SW480 (cell line): ENCODE measurements around the gene SLC18A2.
"Not testable (repeated sequence)": the region's sequence is repeated elsewhere in the genome, so short reads cannot be mapped to it uniquely, and the experiment has no call there.

Experiments
- DNase-seq: peaks from one replicate; pipeline ENCODE4 v3.0.0-alpha.2; 2016; ENCODE audit warnings: low spot score

Gene SLC18A2

DNA sequence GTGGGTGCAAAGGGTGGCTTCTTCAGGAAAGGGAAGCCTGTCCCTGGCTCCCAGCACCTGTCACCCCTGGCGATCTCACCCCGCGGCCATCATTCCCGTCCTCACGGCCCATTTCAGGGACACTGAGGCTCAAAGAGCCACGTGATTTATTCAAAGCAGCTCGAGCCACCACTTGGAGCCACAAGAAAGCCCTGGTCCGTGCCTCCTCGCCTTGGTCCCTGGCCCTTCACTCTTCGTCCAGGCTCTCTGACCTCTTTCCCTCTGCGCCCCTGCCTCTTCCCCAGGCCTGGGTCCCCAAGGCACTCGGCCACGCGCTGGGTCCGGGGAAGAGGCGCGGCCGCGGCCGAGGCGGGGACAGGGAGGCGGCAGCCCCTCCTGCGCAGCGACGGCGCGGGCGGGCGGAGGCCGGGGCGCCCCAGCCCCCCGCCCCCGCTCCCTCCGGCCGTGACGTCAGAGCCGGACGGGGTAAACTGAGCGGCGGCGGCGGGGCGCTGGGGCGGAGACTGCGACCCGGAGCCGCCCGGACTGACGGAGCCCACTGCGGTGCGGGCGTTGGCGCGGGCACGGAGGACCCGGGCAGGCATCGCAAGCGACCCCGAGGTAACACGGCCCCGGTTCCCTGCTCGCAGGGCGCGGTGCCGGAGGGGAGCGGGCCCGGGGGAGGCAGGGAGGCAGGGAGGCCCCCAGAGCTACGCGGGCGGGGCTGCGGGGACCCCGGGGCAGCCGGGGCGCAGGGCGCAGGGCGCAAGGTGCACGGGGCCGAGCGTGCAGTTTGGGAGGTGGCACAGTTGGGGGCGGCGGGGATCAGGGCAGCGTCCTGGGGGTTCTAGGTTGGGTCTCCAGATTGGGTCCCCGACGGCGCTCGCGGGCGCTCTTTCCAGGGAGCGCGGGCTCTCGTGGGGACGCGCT, at the start of gene SLC18A2:
SLC18A2 (plus strand) TSS at position 494 of the 909 bp plus-strand sequence. CDS start 580 bp downstream, outside the sequence.
- DNase-seq, result no peak

DNA sequence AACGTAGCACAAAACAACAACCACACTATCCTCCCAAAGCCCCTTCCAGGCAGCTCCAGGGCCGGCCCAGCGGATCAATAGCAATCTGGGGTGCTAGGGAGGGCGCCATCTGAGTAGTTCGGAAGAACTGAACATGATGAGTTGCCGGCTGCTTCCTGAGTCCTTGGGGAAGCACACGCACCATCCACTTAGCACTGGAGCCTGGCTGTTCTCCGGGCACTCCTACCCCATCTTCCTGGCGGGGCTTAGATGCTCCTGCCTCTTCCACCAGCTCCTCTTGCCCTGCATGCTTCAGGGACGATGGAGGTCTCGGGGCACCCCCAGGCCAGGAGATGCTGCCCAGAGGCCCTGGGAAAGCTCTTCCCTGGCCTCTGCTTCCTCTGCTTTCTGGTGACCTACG, 43.7 kb upstream of the SLC18A2 start, which contains the start of gene KCNK18:
KCNK18 (plus strand) TSS at position 301 of the 400 bp plus-strand sequence; CDS start at position 301, 0 bp downstream.
- no peak for DNase-seq

DNA sequence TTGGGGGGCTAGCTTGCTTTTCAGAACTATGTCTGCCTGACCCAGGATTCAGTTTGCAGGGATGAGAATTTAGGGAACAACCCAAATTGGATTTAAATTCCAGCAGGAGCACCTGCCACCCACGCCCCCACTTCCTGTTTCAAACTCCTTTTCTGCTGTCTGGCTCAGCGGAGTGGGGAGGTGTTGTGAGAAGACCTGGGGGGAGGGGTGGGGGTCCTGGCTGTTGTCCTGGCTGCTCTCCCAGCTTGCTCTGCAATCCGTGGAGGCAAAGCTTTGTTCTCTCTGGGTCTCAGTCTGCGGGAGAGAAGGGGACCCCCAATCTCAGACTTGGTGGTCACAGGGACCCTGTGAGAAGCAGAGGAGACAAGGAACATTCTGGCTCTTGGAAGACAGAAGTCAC, 42.8 kb upstream of the SLC18A2 start:
- DNase-seq, result no peak

DNA sequence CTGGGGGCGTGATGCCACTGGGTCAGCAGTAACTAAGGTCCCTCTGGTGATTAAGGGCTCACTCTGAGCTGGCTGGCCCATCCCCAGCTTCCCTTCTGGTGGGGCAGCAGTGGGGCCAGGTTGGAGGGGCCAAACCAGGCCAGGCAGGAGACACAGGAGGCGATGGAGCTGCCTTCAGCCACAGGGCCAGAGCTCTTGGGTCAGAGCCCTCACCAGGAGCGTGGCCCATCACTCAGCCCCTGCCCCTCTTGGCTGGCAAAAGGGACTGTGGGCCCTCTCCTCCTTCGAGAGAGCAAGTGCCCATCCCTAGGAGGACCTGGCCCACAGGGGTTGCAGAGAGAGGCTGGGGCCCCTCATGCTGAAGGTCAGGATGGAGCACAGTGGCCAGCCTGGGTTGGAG, 39.1 kb upstream of the SLC18A2 start:
- no peak for DNase-seq

DNA sequence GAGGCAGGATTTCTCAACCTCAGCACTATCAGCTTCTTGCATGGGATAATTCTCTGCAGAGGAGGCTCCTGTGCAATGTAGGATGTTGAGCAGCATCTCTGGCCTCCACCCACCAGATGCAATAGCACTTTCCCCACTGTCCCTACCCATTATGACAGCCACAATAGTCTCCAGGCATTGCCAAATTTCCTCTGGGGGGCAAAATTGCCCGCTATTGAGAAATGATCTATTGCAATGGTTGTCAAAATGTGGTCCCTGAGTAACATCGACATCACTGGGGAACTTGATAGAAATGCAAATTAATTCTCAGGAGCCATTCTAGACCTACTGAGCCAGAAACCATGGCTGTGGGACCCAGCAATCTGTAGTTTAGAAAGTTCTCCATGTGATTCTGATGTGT, 36.6 kb upstream of the SLC18A2 start:
- no peak for DNase-seq

DNA sequence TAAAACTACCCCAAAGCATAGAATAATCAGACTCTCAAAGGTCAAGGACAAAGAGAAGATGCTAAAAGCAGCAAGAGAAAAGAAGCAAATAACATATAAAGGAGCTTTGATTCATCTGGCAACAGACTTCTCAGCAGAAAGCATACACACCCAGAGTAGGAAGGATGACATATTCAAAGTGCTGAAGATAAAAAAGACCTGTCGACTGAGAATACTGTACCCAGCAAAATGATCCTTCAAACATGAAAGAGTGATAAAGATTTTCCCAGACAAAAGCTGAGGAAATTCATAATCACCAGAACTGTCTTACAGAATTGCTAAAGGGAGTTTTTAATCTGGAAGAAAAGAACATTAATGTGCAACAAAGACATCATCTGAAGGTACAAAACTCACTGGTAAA, 28.7 kb upstream of the SLC18A2 start:
- no peak for DNase-seq

DNA sequence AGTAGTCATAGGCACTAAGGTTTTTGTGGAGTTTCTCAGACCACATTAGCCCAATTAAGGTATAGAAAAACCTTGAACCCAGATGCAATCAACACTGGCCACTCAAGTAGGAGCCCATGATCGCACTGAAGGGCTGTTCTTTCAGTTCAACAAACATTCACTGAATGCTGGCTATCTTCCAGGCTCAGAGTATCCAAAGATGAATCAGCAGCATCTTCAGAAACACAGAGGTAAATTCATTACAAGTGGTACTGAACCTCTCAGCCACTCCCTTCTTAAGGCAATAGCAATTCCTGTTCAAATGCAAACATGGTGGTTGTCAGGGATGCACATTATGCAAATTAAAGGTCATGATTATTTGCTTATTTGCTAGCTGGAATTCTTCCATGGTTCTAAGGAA, 26.5 kb upstream of the SLC18A2 start:
- peak; percentile 4 for DNase-seq

DNA sequence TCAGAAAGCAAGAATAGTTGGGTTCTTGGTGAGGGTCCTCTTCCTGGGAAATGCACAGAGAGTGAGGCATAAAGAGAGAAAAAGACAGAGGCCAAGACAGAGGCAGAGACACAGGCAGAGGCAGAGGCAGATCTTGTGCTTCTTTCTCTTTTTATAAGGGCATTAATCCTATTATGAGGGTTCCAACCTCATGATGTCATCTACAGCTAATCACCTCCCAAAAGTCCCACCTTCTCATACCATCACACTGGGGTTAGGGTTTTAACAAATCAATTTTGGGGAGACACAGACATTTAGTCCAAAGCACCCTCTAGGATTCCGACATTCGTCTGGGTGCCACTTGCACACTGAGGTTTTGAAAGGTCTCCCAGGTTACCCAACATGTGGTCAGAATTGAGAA, 25.8 kb upstream of the SLC18A2 start:
- no peak for DNase-seq

DNA sequence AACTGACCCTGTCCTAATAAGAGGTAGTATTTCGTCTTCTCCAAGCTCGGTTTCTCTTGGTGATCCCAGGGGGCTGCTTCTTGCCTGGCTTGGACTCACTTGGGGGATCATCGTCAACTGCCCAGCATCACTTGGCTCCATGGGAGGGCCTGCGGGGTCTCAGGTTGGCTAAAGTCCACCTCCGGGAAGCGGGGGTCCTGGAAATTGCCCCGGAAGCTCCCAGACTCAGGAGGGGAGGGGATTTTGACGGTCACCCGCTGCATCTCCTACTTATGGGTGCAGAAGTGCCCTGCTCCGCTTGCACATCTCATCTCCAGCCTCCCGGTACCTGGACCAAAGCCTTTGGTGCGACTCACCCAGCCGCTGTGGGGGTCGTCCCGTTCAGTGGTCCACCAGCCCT, 24.9 kb upstream of the SLC18A2 start:
- DNase-seq, result no peak

DNA sequence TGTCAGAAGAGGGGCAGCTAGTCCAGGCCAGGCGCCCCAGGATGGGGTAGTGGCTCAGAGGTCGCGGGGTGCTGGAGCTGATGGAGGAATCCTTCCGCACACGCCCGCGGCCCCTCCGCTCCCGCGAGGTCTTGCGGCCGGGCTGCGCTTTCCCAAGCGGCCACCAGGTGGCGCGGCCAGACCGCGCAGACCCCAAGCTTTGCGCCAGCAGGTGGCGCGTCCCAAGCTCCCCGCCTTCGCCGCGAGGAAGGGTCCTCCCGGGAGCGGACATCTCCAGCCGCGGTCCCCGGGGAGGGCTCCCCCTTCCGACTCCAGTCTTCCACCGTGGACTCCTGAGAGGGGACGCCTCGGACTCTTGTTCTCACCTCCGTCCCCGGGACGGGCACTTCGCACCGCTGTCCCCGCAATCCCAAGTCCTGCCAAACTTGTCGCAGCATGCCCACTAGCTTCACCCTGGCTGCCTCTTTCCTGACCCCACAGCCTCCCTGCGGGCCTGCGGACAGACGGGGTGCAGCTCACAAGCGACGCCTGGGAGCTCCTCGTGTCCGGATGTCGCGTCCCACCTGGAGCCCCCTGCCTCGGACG, 24.2 kb upstream of the SLC18A2 start:
- DNase-seq, result peak; percentile 59

DNA sequence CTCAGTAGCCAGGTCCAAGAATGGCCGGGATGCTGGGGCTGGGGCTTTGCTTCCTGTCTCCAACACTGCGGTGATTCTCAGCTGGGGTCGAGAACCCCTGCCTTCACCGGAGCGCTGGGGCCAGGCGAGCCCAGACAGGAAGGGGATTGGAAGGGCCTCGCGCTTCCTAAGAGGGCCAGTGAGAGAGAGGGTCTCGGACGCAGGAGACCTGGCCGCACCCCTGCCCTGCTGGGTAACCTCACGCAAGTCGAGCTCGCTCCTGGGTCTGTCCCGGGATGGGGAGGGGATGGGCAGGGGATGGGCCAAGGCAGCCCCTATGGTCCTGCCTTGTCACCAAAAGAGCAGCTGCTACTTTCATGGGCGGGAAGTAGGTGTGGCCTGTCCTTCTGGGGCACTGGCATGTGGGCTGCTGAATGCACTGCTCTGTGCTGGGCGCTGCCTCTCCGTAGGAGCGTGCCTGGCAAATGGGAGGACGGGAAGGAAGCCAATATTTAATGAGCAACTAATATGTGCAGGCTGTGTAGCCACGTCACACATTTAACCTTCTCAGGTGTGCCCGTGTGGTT, 23.6 kb upstream of the SLC18A2 start:
- peak; percentile 66 for DNase-seq

DNA sequence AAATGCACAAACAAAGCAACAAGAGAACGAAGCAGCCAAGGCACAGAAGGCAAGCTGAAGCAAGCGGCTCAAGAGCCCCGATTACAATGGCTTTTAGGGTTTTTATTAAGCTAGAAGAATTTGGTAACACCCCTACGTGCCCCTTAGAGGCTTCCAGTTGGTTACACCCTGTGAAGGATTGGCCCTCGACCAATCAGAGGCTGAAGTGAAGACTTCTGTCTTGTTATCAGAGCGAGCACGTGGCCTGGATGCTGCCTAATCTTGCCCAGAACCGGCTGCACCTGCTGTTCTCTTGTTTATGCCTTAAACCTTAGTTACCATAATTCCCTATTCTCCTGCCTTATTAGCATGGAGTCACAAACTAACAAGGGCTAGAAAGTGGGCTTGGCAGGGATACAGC, 22.3 kb upstream of the SLC18A2 start:
- DNase-seq, result no peak

DNA sequence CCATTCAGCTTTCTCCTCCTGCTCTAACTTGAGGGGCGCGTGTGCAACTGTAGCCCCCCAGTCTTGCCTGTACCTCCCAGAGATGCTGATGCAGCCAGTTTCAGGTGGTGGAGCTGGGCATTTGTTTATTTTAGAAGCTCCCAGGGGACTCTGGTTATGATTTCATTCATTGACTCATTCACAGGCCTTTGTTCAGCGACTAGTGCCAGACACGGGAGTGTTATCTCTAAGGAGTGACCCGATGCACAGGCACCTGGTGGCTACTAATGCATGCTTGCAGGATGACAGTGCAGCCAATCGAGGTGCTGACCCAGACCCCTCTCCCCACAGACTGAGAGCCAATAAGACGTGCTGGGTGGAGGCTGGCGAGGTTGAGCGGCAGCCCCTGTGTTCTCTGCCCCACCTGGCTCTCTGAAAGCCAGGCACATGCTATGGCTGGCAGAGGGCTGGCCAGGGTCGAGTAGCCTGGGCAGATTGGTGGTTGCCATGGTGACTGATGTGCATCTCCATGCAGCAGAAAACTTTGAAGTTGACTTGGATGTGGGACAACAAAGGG, 19.7 kb upstream of the SLC18A2 start:
- DNase-seq, result peak; percentile 89

DNA sequence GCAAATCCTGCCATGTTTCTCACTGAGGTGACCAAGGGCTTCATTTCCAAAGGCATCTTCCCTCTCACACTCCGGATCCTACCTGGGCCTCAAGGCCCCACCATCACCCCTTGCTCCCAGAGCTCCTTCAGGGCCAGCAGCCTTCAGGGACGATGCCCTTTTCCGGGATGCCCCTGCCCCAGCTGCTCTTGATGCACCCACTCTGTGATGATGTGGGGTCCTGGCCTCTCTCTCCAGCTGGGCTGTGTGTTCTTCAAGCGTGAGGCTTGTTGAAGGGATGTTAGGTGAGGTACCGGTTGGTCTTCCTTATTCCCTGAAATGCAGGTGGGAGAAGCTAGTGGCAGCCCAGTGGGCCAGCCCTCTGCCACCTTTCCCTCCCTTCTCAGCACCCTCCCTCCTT, 18.4 kb upstream of the SLC18A2 start:
- DNase-seq, result no peak

DNA sequence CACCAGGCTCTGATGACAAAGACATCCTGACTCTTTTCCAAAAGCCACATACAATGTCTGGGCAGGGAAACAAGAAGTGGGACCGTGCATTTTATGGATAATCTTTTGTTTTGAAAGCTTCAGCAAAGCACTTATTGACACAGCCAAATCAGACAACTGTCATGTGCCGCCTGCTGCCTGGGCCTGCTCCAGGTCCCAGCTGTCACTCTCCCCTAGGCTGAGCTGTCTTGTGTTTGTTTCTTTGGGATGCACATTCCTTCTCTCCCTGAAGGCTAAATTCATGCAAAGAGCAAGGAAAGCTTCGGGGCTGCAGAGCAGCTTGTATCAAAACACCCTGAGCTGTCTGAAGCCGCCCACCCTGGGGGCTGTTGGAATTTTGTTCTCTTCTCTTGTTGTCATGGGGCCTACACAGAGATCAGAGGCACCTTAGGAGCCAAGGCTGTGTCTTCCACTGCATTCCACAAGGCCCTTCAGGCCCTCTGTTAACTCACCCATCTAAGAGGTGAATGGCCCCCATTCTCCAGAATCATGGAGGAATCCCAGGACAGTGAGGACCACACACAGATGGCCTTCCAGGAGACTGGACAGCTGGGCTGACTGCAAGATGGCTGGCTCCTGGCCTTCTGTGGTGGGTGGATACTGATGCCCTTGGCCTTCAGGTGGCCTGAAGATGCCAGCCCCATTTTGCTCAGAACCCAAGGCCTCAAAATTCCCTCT, 17.8 kb upstream of the SLC18A2 start:
- DNase-seq, result no peak

DNA sequence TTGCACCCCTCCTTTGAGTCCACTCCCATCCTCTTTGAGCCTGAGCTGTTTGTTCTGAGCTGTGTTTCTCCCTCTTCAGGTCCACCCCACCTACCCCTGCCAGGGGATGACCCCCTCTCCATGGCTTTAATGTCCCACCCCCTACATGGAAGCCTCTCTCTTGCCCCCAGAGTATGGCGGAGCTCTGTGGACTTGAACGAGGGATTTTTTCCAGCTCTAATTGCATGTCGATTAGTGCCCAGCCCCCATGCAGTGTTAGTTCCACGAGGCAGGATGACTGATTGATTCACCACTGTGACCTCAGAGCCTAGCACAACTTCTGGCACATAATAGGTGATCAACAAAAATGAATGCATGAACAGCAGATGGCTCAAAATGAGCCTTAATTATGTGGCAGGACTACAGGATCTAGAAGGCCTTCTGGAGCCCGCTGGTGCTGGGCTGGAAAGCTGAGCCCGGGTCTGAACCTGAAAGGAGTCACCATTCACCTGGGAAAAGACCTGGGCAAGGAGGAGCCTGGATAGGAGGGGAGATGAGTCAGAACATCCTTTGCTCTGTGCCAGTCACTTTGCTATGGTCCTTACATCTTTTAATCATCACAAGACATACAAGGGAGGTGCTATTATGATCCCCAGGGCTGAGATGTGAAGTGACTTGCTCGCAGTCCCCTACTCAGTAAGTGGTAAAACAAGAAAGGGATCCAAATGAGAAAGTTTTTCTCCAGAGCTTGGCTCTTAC, 17.1 kb upstream of the SLC18A2 start:
- DNase-seq, result no peak

DNA sequence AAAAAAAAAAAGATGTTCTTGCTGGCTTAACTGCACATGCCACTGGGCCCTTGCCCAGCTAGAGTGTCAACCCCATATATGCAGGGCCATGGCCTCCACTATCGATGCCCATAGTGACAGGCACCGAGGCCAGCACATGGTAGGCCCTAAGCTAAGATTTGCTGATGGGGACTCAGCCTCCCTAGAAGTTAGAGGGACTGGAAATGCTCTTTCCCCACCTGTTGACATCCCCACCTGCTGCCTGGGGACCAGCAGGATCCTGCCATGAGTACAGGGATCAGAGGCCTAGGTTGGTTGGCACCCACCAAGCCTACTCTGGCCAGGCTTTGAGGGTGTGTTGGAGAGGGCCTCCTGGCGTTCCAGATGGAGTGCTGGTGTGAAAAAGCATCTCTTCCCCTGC, 16.0 kb upstream of the SLC18A2 start:
- DNase-seq, result no peak

DNA sequence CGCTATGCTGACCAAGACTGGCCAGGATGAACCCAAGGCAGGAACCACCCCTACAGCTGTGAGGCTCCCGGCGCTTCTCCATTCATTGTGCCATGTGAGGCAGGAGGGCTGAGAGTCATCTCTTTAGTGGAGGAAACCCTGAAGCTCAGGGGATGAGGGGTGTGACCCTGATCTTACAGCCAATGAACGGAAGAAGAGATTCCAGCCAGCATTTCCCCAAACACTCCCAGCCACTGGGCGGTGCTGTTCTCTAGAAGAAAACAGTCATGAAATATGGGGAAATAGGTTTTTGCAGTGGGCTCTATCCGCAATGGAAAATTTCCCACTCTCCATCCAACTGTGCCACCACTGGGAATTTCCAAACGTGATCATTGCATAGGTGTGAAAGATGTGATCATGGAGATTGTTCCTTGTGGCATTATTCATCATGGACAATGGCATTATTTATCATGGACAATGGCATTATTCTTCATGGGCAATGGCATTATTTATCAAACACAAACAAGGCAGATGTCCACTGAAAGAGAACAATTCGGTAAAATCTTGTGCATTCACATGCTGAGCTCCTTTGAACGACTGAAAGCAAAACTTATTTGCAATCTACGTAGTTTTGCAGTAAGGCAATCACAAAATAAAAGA, 14.0 kb upstream of the SLC18A2 start:
- DNase-seq, result peak; percentile 49

DNA sequence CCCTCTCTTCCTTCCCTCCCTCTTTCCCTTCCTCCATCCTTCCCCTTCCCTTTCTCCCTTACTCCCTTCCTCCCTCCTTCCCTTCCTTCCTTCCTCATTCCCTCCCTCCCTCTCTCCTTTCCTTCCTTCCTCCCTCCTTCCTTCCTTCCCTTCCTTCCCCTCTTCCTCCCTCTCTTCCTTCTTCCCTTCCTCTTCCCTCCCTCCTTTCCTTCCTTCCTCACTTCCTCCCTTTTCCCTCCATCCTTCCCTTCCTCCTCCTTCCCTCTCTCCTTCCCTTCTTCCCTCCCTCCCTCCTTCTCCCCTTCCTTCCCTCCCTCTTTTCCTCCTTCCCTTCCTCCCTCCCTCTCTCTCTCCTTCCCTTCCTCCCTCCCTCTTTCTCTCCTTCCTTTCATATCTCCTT, 12.7 kb upstream of the SLC18A2 start:
- DNase-seq, result no peak

DNA sequence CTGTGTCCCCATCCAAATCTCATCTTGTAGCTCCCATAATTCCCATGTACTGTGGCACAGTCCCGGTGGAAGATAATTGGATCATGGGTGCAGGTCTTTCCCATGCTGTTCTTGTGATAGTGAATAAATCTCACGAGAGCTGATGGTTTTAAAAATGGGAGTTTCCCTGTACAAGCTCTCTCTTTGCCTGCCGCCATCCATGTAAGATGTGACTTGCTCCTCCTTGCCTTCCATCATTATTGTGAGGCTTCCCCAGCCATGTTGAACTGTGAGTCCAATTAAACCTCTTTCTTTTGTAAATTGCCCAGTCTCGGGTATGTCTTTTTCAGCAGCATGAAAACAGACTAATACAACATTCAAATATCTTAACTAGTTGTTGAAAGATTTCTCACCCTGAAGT, 10.8 kb upstream of the SLC18A2 start:
- not testable (repeated sequence) for DNase-seq

DNA sequence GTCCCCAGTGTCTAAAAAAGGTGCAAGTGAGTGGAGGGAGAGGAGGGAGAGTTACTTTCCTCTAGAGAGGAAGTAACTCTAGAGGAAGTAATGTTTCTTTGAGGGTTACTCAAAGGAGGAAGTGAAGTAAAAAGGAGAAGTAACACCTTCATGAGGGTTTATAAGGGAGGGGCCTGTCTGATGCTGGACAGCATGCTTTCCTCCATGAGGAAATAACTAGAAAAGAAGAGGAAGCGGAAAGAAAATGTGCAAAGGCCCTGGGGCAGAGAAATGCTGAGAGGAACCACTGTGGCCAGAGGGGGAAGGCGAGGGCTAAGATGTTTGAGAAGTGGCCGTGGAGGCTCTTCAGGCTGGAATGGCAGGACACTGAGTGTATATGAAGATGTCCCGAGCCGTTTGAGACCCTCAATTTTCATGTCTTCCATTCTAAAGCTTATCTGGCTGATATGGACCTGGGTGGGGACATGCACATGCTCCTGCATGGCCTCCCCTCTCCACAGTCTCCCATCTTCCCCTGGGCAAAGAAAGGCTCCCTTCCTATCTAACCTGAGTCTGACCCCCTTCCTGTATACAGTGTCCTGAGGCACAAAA, 3.4 kb upstream of the SLC18A2 start:
- DNase-seq, result no peak
